B cell (primary cell): Measurements from ENCODE around the gene POM121. TPM values are rescaled to one million over a fixed set of nuclear protein-coding genes. Genes with fewer than 3 reads are reported as not detected.
"Not testable (repeated sequence)": the region's sequence is repeated elsewhere in the genome, so short reads cannot be mapped to it uniquely, and the experiment has no call there.

Experiments
- ATAC-seq: fragments of 200-7000 bp; cut with Tn5 transposase; one replicate; pipeline ENCODE4 v1.10.0; 2021; ENCODE audit warnings: low read depth, mild to moderate bottlenecking, moderate number of reproducible peaks, moderate library complexity
- CTCF ChIA-PET: fragments of 350-600 bp; sonication (Branson Sonifier 250); formaldehyde crosslinking; loops from one replicate; lab custom pipeline; 2021; ENCODE audit warnings: antibody characterized with exemption, inconsistent platforms; lab: Charles Lee
- POLR2A ChIA-PET: fragments of 350-600 bp; sonication (Branson Sonifier 250); formaldehyde crosslinking; loops from one replicate; lab custom pipeline; 2021; ENCODE audit warnings: antibody characterized with exemption; lab: Charles Lee
- DNase-seq: peaks from one replicate; pipeline ENCODE4 v3.0.0; 2013
- H2AFZ ChIP-seq: 2 replicates; pipeline ENCODE4 v1.6.1; 2012; ENCODE audit warnings: mild to moderate bottlenecking, low read depth, low read length; ENCODE audit not compliant: insufficient read depth, poor library complexity, severe bottlenecking
- H3K27ac ChIP-seq, 2 donors: 1 replicate in 1 of 2; 2 replicates in 1 of 2; pipeline ENCODE4 v1.5.1; 2012 to 2013; ENCODE audit warnings: low read length in 2 of 2, mild to moderate bottlenecking in 2 of 2, moderate library complexity in 1 of 2
- H3K27me3 ChIP-seq, 4 experiments: fragments of 200-600 bp in 1 of 4; sonication (generic) in 1 of 4; replicated peaks in 1 of 4; 1 replicate in 2 of 4; 2 replicates in 2 of 4; pipeline versions ENCODE4 v1.6.1 to v1.7.0; 2013 to 2016; ENCODE audit warnings: low read length in 3 of 4, mild to moderate bottlenecking in 2 of 4, mixed read lengths in 1 of 4, moderate library complexity in 1 of 4; ENCODE audit not compliant: insufficient read depth in 4 of 4, control insufficient read depth in 3 of 4; ENCODE audit errors: control extremely low read depth in 1 of 4
- H3K36me3 ChIP-seq, 2 experiments: replicated peaks in 1 of 2; 1 replicate in 1 of 2; 2 replicates in 1 of 2; pipeline versions ENCODE4 v1.6.1 to v1.7.1; 2013; ENCODE audit warnings: low read length in 1 of 2; ENCODE audit not compliant: insufficient read depth in 2 of 2, control insufficient read depth in 1 of 2; ENCODE audit errors: control extremely low read depth in 1 of 2, extremely low read depth in 1 of 2
- H3K4me1 ChIP-seq, 2 donors: fragments of 200-600 bp in 1 of 2; sonication (generic) in 1 of 2; 1 replicate in 1 of 2; 2 replicates in 1 of 2; pipeline versions ENCODE4 v1.5.1 to v1.6.1; 2013 to 2017; ENCODE audit warnings: low read length in 2 of 2; ENCODE audit not compliant: control insufficient read depth in 2 of 2, insufficient read depth in 2 of 2
- H3K4me2 ChIP-seq: replicated peaks from 2 replicates; pipeline ENCODE3; 2012; ENCODE audit warnings: mild to moderate bottlenecking, low read depth, low read length; ENCODE audit not compliant: poor library complexity, severe bottlenecking
- H3K4me3 ChIP-seq, 5 experiments: fragments of 200-600 bp in 1 of 5; sonication (generic) in 1 of 5; 1 replicate in 3 of 5; 2 replicates in 2 of 5; pipeline versions ENCODE4 v1.5.1 to v1.7.0; 2011 to 2016; ENCODE audit warnings: low read length in 4 of 5, mild to moderate bottlenecking in 4 of 5, low read depth in 2 of 5, control low read depth in 1 of 5, moderate library complexity in 1 of 5; ENCODE audit not compliant: insufficient read depth in 1 of 5; ENCODE audit errors: control extremely low read depth in 1 of 5, extremely low read depth in 1 of 5
- H3K79me2 ChIP-seq: fragments of 200-600 bp; sonication (generic); one replicate; pipeline ENCODE4 v1.6.0; 2016; ENCODE audit warnings: low read length; ENCODE audit not compliant: control insufficient read depth, insufficient read depth
- H3K9ac ChIP-seq: fragments of 200-600 bp; sonication (generic); 2 replicates; pipeline ENCODE4 v1.6.1; 2017; ENCODE audit warnings: mild to moderate bottlenecking, low read length, moderate library complexity
- H3K9me3 ChIP-seq, 3 donors: one replicate each; pipeline versions ENCODE4 v1.6.1 to v1.7.1; 2013; ENCODE audit warnings: low read length in 2 of 3; ENCODE audit not compliant: control insufficient read depth in 2 of 3, insufficient read depth in 1 of 3; ENCODE audit errors: control extremely low read depth in 1 of 3
- H4K20me1 ChIP-seq: 2 replicates; pipeline ENCODE4 v1.6.0; 2012; ENCODE audit warnings: mild to moderate bottlenecking, low read length; ENCODE audit not compliant: insufficient read depth, control insufficient read depth, poor library complexity, severe bottlenecking
- H3K27ac Mint-ChIP-seq: one replicate; pipeline ENCODE4 v1.8.0; 2021; ENCODE audit warnings: mixed read lengths
- H3K27me3 Mint-ChIP-seq: one replicate; pipeline ENCODE4 v1.8.0; 2021; ENCODE audit warnings: mixed read lengths
- H3K4me1 Mint-ChIP-seq: one replicate; pipeline ENCODE4 v1.8.0; 2021; ENCODE audit warnings: mixed read lengths
- H3K4me3 Mint-ChIP-seq: one replicate; pipeline ENCODE4 v1.8.0; 2021; ENCODE audit warnings: mixed read lengths
- H3K9me3 Mint-ChIP-seq: one replicate; pipeline ENCODE4 v1.8.0; 2022; ENCODE audit warnings: mixed read lengths; ENCODE audit not compliant: insufficient read depth
- WGBS: methylation state at CpG from one replicate; pipeline ENCODE4 v1.1.5; 2013; ENCODE audit warnings: missing lambda C conversion rate; ENCODE audit not compliant: insufficient coverage; 5-methylcytosine and 5-hydroxymethylcytosine counted together
- intact Hi-C: fragments of 100-400 bp; cut with micrococcal nuclease; formaldehyde crosslinking; loops from one replicate; pipeline ENCODE4 v1.10.0; 2022
- polyA plus RNA-seq: library from polyadenylated mRNA; depleted of rRNA; stranded (reverse); fragments of >200 nt; gene quantifications from 2 replicates; pipeline ENCODE4 v1.2.3, GENCODE V29; 2012
- total RNA-seq, 2 donors: library from RNA; stranded (reverse); fragments of 120-200 nt in 1 of 2; gene quantifications; 1 replicate in 1 of 2; 2 replicates in 1 of 2; pipeline versions ENCODE4 v1.2.3 to v1.2.4, GENCODE V29; 2013 to 2022

Gene POM121
- total and polyA plus RNA-seq, 2 donors (not counting 1 experiment from before 2014, with no cell fraction given): 25.0 to 57.9 TPM

DNA sequence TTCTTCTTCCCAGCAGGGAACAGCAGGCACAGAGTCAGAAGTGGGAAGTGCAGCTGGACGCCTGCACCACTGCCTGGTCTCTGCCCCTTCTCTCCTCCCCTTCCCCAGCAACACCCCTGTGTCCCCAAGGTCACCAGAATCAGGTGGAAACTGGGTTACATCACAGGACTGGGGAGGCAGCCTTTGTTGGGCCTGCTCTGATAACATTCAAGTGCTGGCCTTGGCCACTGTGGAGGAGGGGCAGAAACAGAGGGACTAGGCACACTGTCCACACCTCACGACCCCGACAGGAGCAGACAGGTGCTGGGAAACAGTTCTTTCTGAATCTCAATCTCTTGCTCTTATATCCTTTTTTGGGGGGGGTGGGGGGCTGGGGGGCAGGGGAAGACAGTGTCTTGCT lies 42.0 kb downstream of the POM121 start:
- no CpG with 5 or more reads among the region's 3 CpGs for WGBS
- H3K4me1 ChIP-seq, H3K4me2 ChIP-seq, DNase-seq, CTCF ChIA-PET, H3K27ac ChIP-seq, H3K9me3 ChIP-seq, ATAC-seq, H2AFZ ChIP-seq, H3K9ac ChIP-seq, H4K20me1 ChIP-seq, H3K27ac Mint-ChIP-seq, H3K79me2 ChIP-seq, H3K4me3 Mint-ChIP-seq, H3K27me3 Mint-ChIP-seq, POLR2A ChIA-PET, H3K27me3 ChIP-seq, H3K4me1 Mint-ChIP-seq, H3K4me3 ChIP-seq, H3K9me3 Mint-ChIP-seq, intact Hi-C loops, H3K36me3 ChIP-seq: not testable (repeated sequence)

DNA sequence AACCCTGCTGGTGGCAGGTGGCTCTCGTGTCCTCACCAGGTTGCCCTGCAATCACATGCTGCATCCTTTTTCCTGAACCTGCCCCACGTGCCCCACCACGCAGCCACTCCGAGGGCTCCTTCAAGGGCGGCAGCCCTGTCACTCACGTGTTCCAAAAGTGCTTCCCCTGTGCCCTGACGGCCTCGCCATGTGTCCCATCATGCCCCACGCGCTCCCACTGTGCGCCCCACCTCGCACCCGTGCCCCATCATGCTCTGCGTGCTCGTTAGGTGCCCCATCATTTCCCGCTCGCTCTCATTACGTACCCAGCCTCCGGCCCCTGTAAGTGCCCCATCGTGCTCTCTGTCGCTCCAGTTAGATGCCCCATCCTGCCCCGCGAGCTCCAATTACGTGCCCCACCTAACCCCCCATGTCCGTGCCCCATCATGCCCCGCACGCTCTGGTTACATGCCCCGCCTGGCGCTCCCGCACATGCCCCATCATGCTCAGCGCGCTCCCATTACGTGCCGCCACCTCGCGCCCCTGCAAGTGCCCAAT lies 44.2 kb downstream of the POM121 start, which contains the start of gene TRIM74:
TRIM74 (minus strand) TSS at position 487 of the 537 bp plus-strand sequence. CDS start 3,309 bp downstream, outside the sequence.
- H3K27me3 Mint-ChIP-seq, DNase-seq: not testable (repeated sequence)
- no CpG with 5 or more reads among the region's 36 CpGs for WGBS

DNA sequence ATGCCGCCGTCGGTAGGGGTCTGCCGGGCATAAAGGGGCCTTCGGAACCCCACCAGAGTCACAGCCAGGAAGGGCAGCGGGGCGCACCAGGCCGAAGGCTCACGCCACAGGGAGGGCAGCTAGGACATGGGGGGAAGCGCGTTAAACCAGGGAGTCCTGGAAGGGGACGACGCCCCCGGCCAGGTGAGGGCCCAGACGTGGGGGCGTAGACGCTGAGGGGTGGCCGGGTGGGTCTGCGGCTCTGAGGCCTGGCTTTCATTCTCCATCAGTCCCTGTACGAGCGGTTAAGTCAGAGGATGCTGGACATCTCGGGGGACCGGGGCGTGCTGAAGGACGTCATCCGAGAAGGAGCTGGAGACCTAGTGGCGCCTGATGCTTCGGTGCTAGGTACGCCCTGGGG lies 44.8 kb downstream of the POM121 start:
- H3K9me3 Mint-ChIP-seq: not testable (repeated sequence)

More for the DNA sequence above, 44.2 kb downstream of the POM121 start, which contains the start of gene TRIM74:
- H3K4me2 ChIP-seq, H2AFZ ChIP-seq, H3K27me3 ChIP-seq, CTCF ChIA-PET, intact Hi-C loops, H4K20me1 ChIP-seq, H3K4me1 Mint-ChIP-seq, H3K27ac ChIP-seq, POLR2A ChIA-PET, H3K4me3 Mint-ChIP-seq, H3K4me3 ChIP-seq, H3K4me1 ChIP-seq, H3K79me2 ChIP-seq, H3K9me3 Mint-ChIP-seq, H3K9ac ChIP-seq, H3K36me3 ChIP-seq, H3K27ac Mint-ChIP-seq, ATAC-seq, H3K9me3 ChIP-seq: not testable (repeated sequence)

DNA sequence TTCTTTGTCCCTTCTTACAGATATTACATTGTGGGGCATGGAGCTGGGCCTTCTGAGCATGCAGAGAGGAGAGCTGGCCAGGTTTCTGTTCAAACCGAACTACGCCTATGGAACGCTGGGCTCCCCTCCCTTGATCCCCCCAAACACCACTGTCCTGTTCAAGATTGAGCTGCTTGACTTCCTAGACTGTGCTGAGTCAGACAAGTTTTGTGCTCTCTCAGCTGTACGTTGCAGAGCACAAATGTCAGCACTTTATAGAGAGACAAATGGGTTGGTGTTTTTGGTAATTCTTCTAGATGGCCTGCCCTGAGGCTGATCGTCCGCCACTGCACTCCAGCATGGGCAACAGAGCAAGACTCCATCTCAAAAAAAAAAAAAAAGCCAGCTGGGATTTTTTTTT lies 46.6 kb downstream of the POM121 start:
- CTCF ChIA-PET, H3K4me3 Mint-ChIP-seq, H3K4me1 ChIP-seq, DNase-seq, H3K27ac Mint-ChIP-seq, H2AFZ ChIP-seq, H3K36me3 ChIP-seq, H4K20me1 ChIP-seq, ATAC-seq, H3K27me3 Mint-ChIP-seq, H3K4me2 ChIP-seq, intact Hi-C loops, H3K4me1 Mint-ChIP-seq, H3K79me2 ChIP-seq, H3K27me3 ChIP-seq, H3K9me3 Mint-ChIP-seq, H3K4me3 ChIP-seq, POLR2A ChIA-PET, H3K9me3 ChIP-seq, H3K9ac ChIP-seq, H3K27ac ChIP-seq: not testable (repeated sequence)
- WGBS: no CpG with 5 or more reads among the region's 6 CpGs

More for the DNA sequence above, 44.8 kb downstream of the POM121 start:
- H3K79me2 ChIP-seq, H3K36me3 ChIP-seq, DNase-seq, H3K27me3 ChIP-seq, intact Hi-C loops, H3K4me1 ChIP-seq, ATAC-seq, H3K4me1 Mint-ChIP-seq, H3K4me3 ChIP-seq, H3K4me2 ChIP-seq, H3K27ac ChIP-seq, POLR2A ChIA-PET, H4K20me1 ChIP-seq, H3K27me3 Mint-ChIP-seq, H3K9me3 ChIP-seq, H3K27ac Mint-ChIP-seq, H3K9ac ChIP-seq, CTCF ChIA-PET, H2AFZ ChIP-seq, H3K4me3 Mint-ChIP-seq: not testable (repeated sequence)
- no CpG with 5 or more reads among the region's 29 CpGs for WGBS
